GM21717 (cell line): ENCODE measurements around the gene PSAPL1.

Experiments used
- ATAC-seq: cut with Tn5 transposase; IDR thresholded peaks from one replicate; pipeline ENCODE4 v1.9.1; 2021; ENCODE audit warnings: mild to moderate bottlenecking, moderate library complexity; ENCODE audit not compliant: unreplicated experiment

The PSAPL1 gene

GRCh38 chr4:7432531-7433375 lies 2.0 kb downstream of the PSAPL1 start:
- ATAC-seq = no peak

- no peak for ATAC-seq
These were observed 2.8 kb downstream of the PSAPL1 start for GRCh38 chr4:7431696-7432530.

GRCh38 chr4:7430965-7431695 lies 3.6 kb downstream of the PSAPL1 start:
- ATAC-seq = no peak

- ATAC-seq = no peak
These were observed 4.3 kb downstream of the PSAPL1 start for GRCh38 chr4:7430368-7430964.

GRCh38 chr4:7429601-7430078 lies 5.1 kb downstream of the PSAPL1 start:
- ATAC-seq = no peak

GRCh38 chr4:7429069-7429416 lies 5.7 kb downstream of the PSAPL1 start:
- no peak for ATAC-seq

- no peak for ATAC-seq
These were observed 6.3 kb downstream of the PSAPL1 start for GRCh38 chr4:7428261-7429068.

GRCh38 chr4:7427831-7428260 lies 6.9 kb downstream of the PSAPL1 start:
- ATAC-seq = no peak

GRCh38 chr4:7427361-7427760 lies 7.4 kb downstream of the PSAPL1 start:
- ATAC-seq = no peak

- ATAC-seq = no peak
These were observed 8.1 kb downstream of the PSAPL1 start for GRCh38 chr4:7426525-7427171.

- no peak for ATAC-seq
These were observed 8.9 kb downstream of the PSAPL1 start for GRCh38 chr4:7425591-7426468.

GRCh38 chr4:7425124-7425523 lies 9.6 kb downstream of the PSAPL1 start:
- no peak for ATAC-seq

- no peak for ATAC-seq
These were observed 10.1 kb downstream of the PSAPL1 start for GRCh38 chr4:7424553-7425111.

GRCh38 chr4:7423801-7424552 lies 10.8 kb downstream of the PSAPL1 start:
- ATAC-seq = no peak

- ATAC-seq = no peak
These were observed 11.3 kb downstream of the PSAPL1 start for GRCh38 chr4:7423391-7423790.

GRCh38 chr4:7422898-7423180 lies 11.9 kb downstream of the PSAPL1 start:
- no peak for ATAC-seq

- ATAC-seq = no peak
These were observed 12.4 kb downstream of the PSAPL1 start for GRCh38 chr4:7422151-7422897.
